Erythroblast (primary cell): ENCODE data around the gene GLI2.

Experiments
- GATA1 ChIP-seq: IDR thresholded peaks from 2 replicates; pipeline ENCODE4 v1.6.1; 2011; ENCODE audit warnings: low read depth, mild to moderate bottlenecking, control low read depth, low read length, moderate library complexity
- POLR2A ChIP-seq: IDR thresholded peaks from 2 replicates; pipeline ENCODE4 v1.6.1; 2011; ENCODE audit warnings: mild to moderate bottlenecking, low read length

GRCh38 chr2:120744817-120745216 lies 9.1 kb downstream of the GLI2 start:
- TF ChIP-seq POLR2A (no peak), GATA1 (no peak)
